CD14-positive monocyte (primary cell): ENCODE results near the gene GPD1L. TPM values are rescaled to one million over a fixed set of nuclear protein-coding genes. Genes with fewer than 3 reads are reported as not detected.

Experiments used
- DNase-seq, 3 donors: peaks; one replicate each; pipeline ENCODE4 v3.0.0-alpha.2; 2011 to 2022
- H2AFZ ChIP-seq: 2 replicates; pipeline ENCODE4 v1.6.0; 2012; ENCODE audit warnings: mild to moderate bottlenecking, low read depth, low read length, inconsistent platforms; ENCODE audit not compliant: insufficient read depth, poor library complexity, severe bottlenecking
- H3K27ac ChIP-seq, 2 donors: 1 replicate in 1 of 2; 2 replicates in 1 of 2; pipeline ENCODE4 v1.5.1; 2012 to 2013; ENCODE audit warnings: low read length in 2 of 2, control low read depth in 1 of 2, inconsistent platforms in 1 of 2, low read depth in 1 of 2, mild to moderate bottlenecking in 1 of 2
- H3K27me3 ChIP-seq, 2 donors: one replicate each; pipeline versions ENCODE4 v1.6.0 to v1.6.1; 2011 to 2013; ENCODE audit warnings: low read length in 2 of 2; ENCODE audit not compliant: control insufficient read depth in 2 of 2, insufficient read depth in 2 of 2
- H3K36me3 ChIP-seq, 2 donors: replicated peaks in 1 of 2; 1 replicate in 1 of 2; 2 replicates in 1 of 2; pipeline versions ENCODE4 v1.5.1 to v1.6.1; 2012 to 2013; ENCODE audit warnings: low read length in 2 of 2, control low read depth in 1 of 2, inconsistent platforms in 1 of 2, mild to moderate bottlenecking in 1 of 2; ENCODE audit not compliant: insufficient read depth in 2 of 2, control insufficient read depth in 1 of 2
- H3K4me1 ChIP-seq, 2 donors: 1 replicate in 1 of 2; 2 replicates in 1 of 2; pipeline versions ENCODE4 v1.5.1 to v1.6.1; 2012 to 2013; ENCODE audit warnings: low read length in 2 of 2, control low read depth in 1 of 2, inconsistent platforms in 1 of 2, mild to moderate bottlenecking in 1 of 2, moderate library complexity in 1 of 2; ENCODE audit not compliant: insufficient read depth in 2 of 2, control insufficient read depth in 1 of 2
- H3K4me2 ChIP-seq: replicated peaks from 2 replicates; pipeline ENCODE3; 2012; ENCODE audit warnings: low read length, moderate library complexity, mild to moderate bottlenecking; ENCODE audit not compliant: poor library complexity, severe bottlenecking; ENCODE audit errors: extremely low read depth
- H3K4me3 ChIP-seq, 3 experiments: fragments of 200-600 bp in 1 of 3; sonication (generic) in 1 of 3; replicated peaks in 1 of 3; 1 replicate in 2 of 3; 2 replicates in 1 of 3; pipeline ENCODE4 v1.5.1; 2011 to 2013; ENCODE audit warnings: low read length in 3 of 3, mild to moderate bottlenecking in 3 of 3, control low read depth in 2 of 3, low read depth in 2 of 3, inconsistent platforms in 1 of 3, moderate library complexity in 1 of 3
- H3K79me2 ChIP-seq: 2 replicates; pipeline ENCODE4 v1.6.0; 2012; ENCODE audit warnings: mild to moderate bottlenecking, control low read depth, inconsistent platforms, low read length, moderate library complexity; ENCODE audit not compliant: insufficient read depth
- H3K9ac ChIP-seq: 2 replicates; pipeline ENCODE4 v1.6.0; 2017; ENCODE audit warnings: low read length, mild to moderate bottlenecking; ENCODE audit not compliant: insufficient read depth, poor library complexity, severe bottlenecking
- H3K9me3 ChIP-seq, 2 donors: replicated peaks in 1 of 2; 1 replicate in 1 of 2; 2 replicates in 1 of 2; pipeline versions ENCODE4 v1.5.1 to v1.6.1; 2012 to 2013; ENCODE audit warnings: low read length in 2 of 2, control low read depth in 1 of 2; ENCODE audit not compliant: control insufficient read depth in 1 of 2, insufficient read depth in 1 of 2
- H4K20me1 ChIP-seq: 2 replicates; pipeline ENCODE4 v1.6.0; 2012; ENCODE audit warnings: mild to moderate bottlenecking, low read length, control low read depth, moderate library complexity; ENCODE audit not compliant: insufficient read depth
- H3K27ac Mint-ChIP-seq, 7 donors: one replicate each; pipeline ENCODE4 v1.8.0; 2020; ENCODE audit warnings: mild to moderate bottlenecking in 7 of 7, mixed read lengths in 7 of 7, moderate library complexity in 6 of 7, inconsistent platforms in 2 of 7
- H3K27me3 Mint-ChIP-seq, 3 donors: one replicate each; pipeline ENCODE4 v1.8.0; 2021 to 2022; ENCODE audit warnings: low read depth in 3 of 3, mild to moderate bottlenecking in 3 of 3, mixed read lengths in 3 of 3, moderate library complexity in 3 of 3, inconsistent platforms in 1 of 3
- H3K36me3 Mint-ChIP-seq, 2 donors: one replicate each; pipeline ENCODE4 v1.8.0; 2020; ENCODE audit warnings: mixed read lengths in 2 of 2, inconsistent platforms in 1 of 2, mild to moderate bottlenecking in 1 of 2
- H3K4me1 Mint-ChIP-seq: one replicate; pipeline ENCODE4 v1.8.0; 2020; ENCODE audit warnings: mild to moderate bottlenecking, mixed read lengths
- H3K4me3 Mint-ChIP-seq, 2 donors: one replicate each; pipeline ENCODE4 v1.8.0; 2020; ENCODE audit warnings: mild to moderate bottlenecking in 2 of 2, mixed read lengths in 2 of 2, moderate library complexity in 1 of 2
- H3K9me3 Mint-ChIP-seq, 7 donors: one replicate each; pipeline ENCODE4 v1.8.0; 2020 to 2022; ENCODE audit warnings: mixed read lengths in 7 of 7, mild to moderate bottlenecking in 6 of 7, moderate library complexity in 6 of 7, inconsistent platforms in 2 of 7
- WGBS: methylation state at CpG from one replicate; pipeline ENCODE4 v1.1.5; 2013; ENCODE audit warnings: missing lambda C conversion rate; ENCODE audit not compliant: insufficient coverage; 5-methylcytosine and 5-hydroxymethylcytosine counted together
- intact Hi-C, 2 donors: fragments of 100-400 bp; cut with micrococcal nuclease; formaldehyde crosslinking; loops; one replicate each; pipeline versions ENCODE4 v1.15.0 to v1.15.1; 2023
- polyA plus RNA-seq, 3 donors: library from polyadenylated mRNA; depleted of rRNA in 1 of 3; unstranded in 2 of 3; stranded (reverse) in 1 of 3; fragments of 300-500 nt in 2 of 3; fragments of >200 nt in 1 of 3; fragmentation: Illumina TruSeq in 2 of 3; gene quantifications; 1 replicate in 2 of 3; 2 replicates in 1 of 3; pipeline ENCODE4 v1.2.3, GENCODE V29; 2012 to 2021
- TF ChIP-seq, protein P1 (sequence below): fragments of 200-600 bp; IDR thresholded peaks from one replicate; pipeline ENCODE4 v1.8.0; 2022; ENCODE audit warnings: antibody characterized with exemption, mild to moderate bottlenecking

GPD1L gene
- polyA plus RNA-seq, 3 donors: 4.9 to 11.8 (median 10.2) TPM

DNA sequence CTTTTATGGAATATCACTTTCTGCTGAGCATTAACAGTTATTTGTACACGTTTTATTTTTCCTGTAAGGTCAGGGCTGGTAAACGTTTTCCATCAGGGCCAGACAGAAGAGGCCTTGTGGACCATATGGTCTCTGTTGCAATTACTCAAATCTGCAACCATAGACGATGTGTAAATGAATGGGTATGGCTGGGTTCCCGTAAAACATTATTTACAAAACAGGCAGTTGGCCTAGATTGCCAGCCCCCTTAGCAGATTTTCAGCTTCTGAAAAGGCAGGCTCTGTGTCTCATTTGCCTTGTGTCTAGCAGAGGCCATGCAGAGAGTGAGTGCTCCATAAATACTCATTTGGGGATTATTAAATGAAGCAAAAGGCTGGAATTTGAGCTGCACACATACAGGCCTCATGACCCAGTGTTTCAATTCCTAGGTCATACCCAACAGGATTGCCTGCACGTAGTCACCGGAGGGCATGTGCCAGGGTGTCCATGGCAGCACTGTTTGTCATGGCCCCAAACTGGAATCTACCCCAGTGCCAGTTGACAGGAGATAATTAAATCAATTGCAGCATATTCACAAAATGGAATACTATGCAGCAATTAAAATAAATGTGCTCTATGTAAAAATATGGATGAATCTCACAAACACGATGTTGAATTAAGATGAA is 51.3 kb downstream of the GPD1L start:
- H3K36me3 Mint-ChIP-seq: peaks cover 44 to 45% of the 10 kb centered on the region in 2 donors

DNA sequence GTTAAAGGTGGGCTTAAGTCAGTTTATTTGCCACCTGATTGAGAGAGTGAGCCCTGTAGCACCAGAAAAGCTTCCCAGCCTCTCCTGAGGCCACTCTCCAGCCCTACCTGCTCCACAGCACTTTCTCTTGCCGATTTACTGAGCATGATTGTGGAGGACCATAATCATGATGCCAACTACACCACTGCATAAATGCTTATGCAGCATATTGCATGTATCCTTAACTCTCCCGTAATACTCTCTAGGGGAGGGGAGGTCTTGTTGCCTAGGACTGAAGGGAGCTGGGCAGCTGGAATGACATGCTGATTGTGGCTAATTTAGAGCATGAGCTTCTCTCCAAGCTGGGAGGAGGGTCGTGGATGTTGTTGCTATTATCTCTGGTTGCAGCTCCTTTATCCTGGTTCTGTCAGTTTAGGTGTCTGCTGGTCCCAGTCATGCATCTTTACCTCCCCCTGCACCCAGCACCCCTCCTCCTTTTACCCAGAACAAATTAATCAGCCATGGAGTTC is 54.3 kb downstream of the GPD1L start:
- no peaks in the 10 kb centered on the region for H3K9me3 ChIP-seq
- H3K27ac ChIP-seq: no peak overlapping the region
- Mint-ChIP-seq H3K9me3 (no peaks in the 10 kb centered on the region), H3K27me3 (peaks cover 0 to 2% (median 0%) of the 10 kb centered on the region in 3 donors), H3K36me3 (peaks cover 51 to 53% of the 10 kb centered on the region in 2 donors), H3K4me1 (no peaks in the 10 kb centered on the region), H3K27ac (no peak overlapping the region), H3K4me3 (no peak overlapping the region)
- no peaks in the 10 kb centered on the region for H3K79me2 ChIP-seq
- TF ChIP-seq, protein P1, sequence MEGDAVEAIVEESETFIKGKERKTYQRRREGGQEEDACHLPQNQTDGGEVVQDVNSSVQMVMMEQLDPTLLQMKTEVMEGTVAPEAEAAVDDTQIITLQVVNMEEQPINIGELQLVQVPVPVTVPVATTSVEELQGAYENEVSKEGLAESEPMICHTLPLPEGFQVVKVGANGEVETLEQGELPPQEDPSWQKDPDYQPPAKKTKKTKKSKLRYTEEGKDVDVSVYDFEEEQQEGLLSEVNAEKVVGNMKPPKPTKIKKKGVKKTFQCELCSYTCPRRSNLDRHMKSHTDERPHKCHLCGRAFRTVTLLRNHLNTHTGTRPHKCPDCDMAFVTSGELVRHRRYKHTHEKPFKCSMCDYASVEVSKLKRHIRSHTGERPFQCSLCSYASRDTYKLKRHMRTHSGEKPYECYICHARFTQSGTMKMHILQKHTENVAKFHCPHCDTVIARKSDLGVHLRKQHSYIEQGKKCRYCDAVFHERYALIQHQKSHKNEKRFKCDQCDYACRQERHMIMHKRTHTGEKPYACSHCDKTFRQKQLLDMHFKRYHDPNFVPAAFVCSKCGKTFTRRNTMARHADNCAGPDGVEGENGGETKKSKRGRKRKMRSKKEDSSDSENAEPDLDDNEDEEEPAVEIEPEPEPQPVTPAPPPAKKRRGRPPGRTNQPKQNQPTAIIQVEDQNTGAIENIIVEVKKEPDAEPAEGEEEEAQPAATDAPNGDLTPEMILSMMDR: no peak
- no peaks in the 10 kb centered on the region for H4K20me1 ChIP-seq
- H3K4me3 ChIP-seq: no peak overlapping the region
- intact Hi-C loops: no loop called here
- H3K36me3 ChIP-seq: peaks cover 9 to 42% of the 10 kb centered on the region in 2 donors
- H2AFZ ChIP-seq: no peak overlapping the region
- H3K4me2 ChIP-seq: no peak overlapping the region
- no peak overlapping the region for H3K9ac ChIP-seq
- WGBS: 100% methylated on average over 1 of the region's 3 CpGs
- H3K27me3 ChIP-seq: no peaks in the 10 kb centered on the region
- no peak for DNase-seq
- no peaks in the 10 kb centered on the region for H3K4me1 ChIP-seq

More for the DNA sequence above, 51.3 kb downstream of the GPD1L start:
- Histone ChIP-seq H3K4me3 (no peak overlapping the region), H3K9me3 (no peaks in the 10 kb centered on the region), H2AFZ (no peak overlapping the region), H3K4me2 (no peak overlapping the region), H3K79me2 (no peaks in the 10 kb centered on the region), H3K4me1 (no peaks in the 10 kb centered on the region), H3K36me3 (peaks cover 3 to 49% of the 10 kb centered on the region in 2 donors), H3K27ac (no peak overlapping the region), H3K27me3 (no peaks in the 10 kb centered on the region), H4K20me1 (no peaks in the 10 kb centered on the region), H3K9ac (no peak overlapping the region)
- Mint-ChIP-seq H3K4me1 (no peaks in the 10 kb centered on the region), H3K4me3 (no peak overlapping the region), H3K27me3 (peaks cover 0 to 2% (median 0%) of the 10 kb centered on the region in 3 donors), H3K9me3 (peaks cover 0 to 2% (median 0%) of the 10 kb centered on the region in 7 donors), H3K27ac (no peak overlapping the region)
- 94% methylated on average over 2 of the region's 7 CpGs for WGBS
- TF ChIP-seq, protein P1: no peak
- DNase-seq: no peak
- intact Hi-C loops: no loop called here
